K562 (cell line): Measurements from ENCODE around the gene CERS4. TPM values are rescaled to one million over a fixed set of nuclear protein-coding genes. Genes with fewer than 3 reads are reported as not detected.

Experiments
- ATAC-seq: fragments of 200-7000 bp; cut with Tn5 transposase; 3 replicates; pipeline ENCODE4 v1.9.1; 2020; ENCODE audit warnings: moderate library complexity
- BruUV-seq: library from RNA; stranded (reverse); fragments of 400-500 nt; replicated peaks from 2 replicates; lab custom pipeline; 2021; lab: Mats Ljungman, UMichigan
- CTCF ChIA-PET: fragments of 300-600 bp; formaldehyde crosslinking; extraction: SDS; loops from one replicate; lab custom pipeline; 2021; ENCODE audit warnings: low intra/inter-chr PET ratio; lab: Yijun Ruan, JAX
- POLR2A ChIA-PET: fragments of 300-600, 350-650 bp; sonication (Branson Sonifier 250); formaldehyde crosslinking; extraction: SDS; loops from one replicate; lab custom pipeline; 2021; ENCODE audit warnings: antibody characterized with exemption, inconsistent platforms; lab: Yijun Ruan, JAX
- DNase-seq, 4 experiments: peaks; one replicate each; pipeline versions ENCODE4 v3.0.0 to v3.0.0-alpha.2; 2011 to 2018; ENCODE audit warnings: low spot score in 3 of 4, mixed read lengths in 3 of 4; ENCODE audit errors: extremely low read depth in 1 of 4
- FAIRE-seq: peaks from 2 replicates; lab custom pipeline; 2011; peaks lifted over from hg19 to GRCh38; lab: Jason Lieb, UNC
- H2AFZ ChIP-seq: 2 replicates; pipeline ENCODE4 v1.6.0; 2011; ENCODE audit warnings: low read depth, low read length, control low read depth, inconsistent platforms
- H3K27ac ChIP-seq: fragments of 200-600 bp; 3 replicates; pipeline ENCODE4 v1.8.0; 2011; ENCODE audit warnings: low read depth, mild to moderate bottlenecking, control low read depth, inconsistent platforms, low read length, moderate library complexity, mixed read lengths; ENCODE audit errors: extremely low read depth
- H3K27me3 ChIP-seq, 2 experiments: fragments of 300-600 bp in 1 of 2; 2 replicates in 1 of 2; 3 replicates in 1 of 2; pipeline versions ENCODE4 v1.6.0 to v1.8.0; 2011; ENCODE audit warnings: inconsistent platforms in 2 of 2, low read length in 2 of 2, mild to moderate bottlenecking in 1 of 2, mixed read lengths in 1 of 2, moderate library complexity in 1 of 2; ENCODE audit not compliant: control insufficient read depth in 2 of 2, insufficient read depth in 2 of 2
- H3K36me3 ChIP-seq: fragments of 300-600 bp; 3 replicates; pipeline ENCODE4 v1.8.0; 2011; ENCODE audit warnings: mild to moderate bottlenecking, low read length, inconsistent platforms; ENCODE audit not compliant: control insufficient read depth, insufficient read depth
- H3K4me1 ChIP-seq, 2 experiments: fragments of 200-600 bp in 1 of 2; replicated peaks in 1 of 2; 2 replicates in 1 of 2; 3 replicates in 1 of 2; pipeline versions ENCODE4 v1.5.1 to v1.8.0; 2011; ENCODE audit warnings: inconsistent platforms in 2 of 2, low read length in 2 of 2, mild to moderate bottlenecking in 1 of 2, mixed read lengths in 1 of 2, moderate library complexity in 1 of 2; ENCODE audit not compliant: control insufficient read depth in 2 of 2, insufficient read depth in 2 of 2
- H3K4me2 ChIP-seq: 2 replicates; pipeline ENCODE4 v1.6.1; 2011; ENCODE audit warnings: low read length, control low read depth, inconsistent platforms, mixed read lengths; ENCODE audit not compliant: insufficient read depth
- H3K4me3 ChIP-seq: fragments of 200-600 bp; sonication (generic), shearing (Covaris generic); 2 replicates; pipeline ENCODE4 v1.5.1; 2016; ENCODE audit warnings: control low read depth, inconsistent platforms
- H3K79me2 ChIP-seq: fragments of 200-600 bp; 3 replicates; pipeline ENCODE4 v1.8.0; 2011; ENCODE audit warnings: low read length, inconsistent platforms; ENCODE audit not compliant: control insufficient read depth, insufficient read depth
- H3K9ac ChIP-seq, 2 experiments: 2 replicates each; pipeline versions ENCODE4 v1.6.0 to v1.6.1; 2011; ENCODE audit warnings: low read depth in 2 of 2, low read length in 2 of 2, control low read depth in 1 of 2, inconsistent platforms in 1 of 2, mild to moderate bottlenecking in 1 of 2, mixed read lengths in 1 of 2; ENCODE audit not compliant: insufficient read depth in 1 of 2
- H3K9me1 ChIP-seq: one replicate; pipeline ENCODE4 v1.6.0; 2011; ENCODE audit warnings: inconsistent platforms, mild to moderate bottlenecking, low read length, moderate library complexity; ENCODE audit not compliant: control insufficient read depth, insufficient read depth
- H3K9me3 ChIP-seq: replicated peaks from 2 replicates; pipeline ENCODE4 v1.5.1; 2011; ENCODE audit warnings: low read depth, low read length, inconsistent platforms; ENCODE audit not compliant: control insufficient read depth, insufficient read depth
- H4K20me1 ChIP-seq: replicated peaks from 2 replicates; pipeline ENCODE4 v1.6.1; 2011; ENCODE audit warnings: low read length, inconsistent platforms, mixed read lengths; ENCODE audit not compliant: control insufficient read depth, insufficient read depth
- ATF1 ChIP-seq, 2 experiments: fragments of 450-650 bp in 1 of 2; IDR thresholded peaks; 2 replicates each; pipeline ENCODE4 v1.6.1; 2016; ENCODE audit warnings: missing compliant biosample characterization in 1 of 2, missing genetic modification characterization in 1 of 2
- EGR1 ChIP-seq: fragments of 450-650 bp; conservative IDR thresholded peaks from 2 replicates; pipeline ENCODE4 v1.6.1; 2017; ENCODE audit warnings: mild to moderate bottlenecking
- HNRNPK ChIP-seq: fragments of 200-400 bp; formaldehyde crosslinking; IDR thresholded peaks from one replicate; pipeline ENCODE4 v1.6.1; 2018; ENCODE audit warnings: mild to moderate bottlenecking, low read depth, low read length; ENCODE audit not compliant: poor library complexity, severe bottlenecking
- LEF1 ChIP-seq: fragments of 450-650 bp; IDR thresholded peaks from 2 replicates; pipeline ENCODE4 v1.6.1; 2016; ENCODE audit warnings: mild to moderate bottlenecking
- RNF2 ChIP-seq: sonication (generic); IDR thresholded peaks from 2 replicates; pipeline ENCODE4 v1.6.1; 2016
- RUNX1 ChIP-seq: sonication (generic); IDR thresholded peaks from 2 replicates; pipeline ENCODE4 v1.6.1; 2016; ENCODE audit warnings: antibody characterized with exemption, low read depth
- SMARCB1 ChIP-seq: IDR thresholded peaks from 2 replicates; pipeline ENCODE4 v1.6.1; 2011; ENCODE audit warnings: improper control_type of control experiment, low read depth; ENCODE audit not compliant: insufficient read length
- USF1 ChIP-seq: sonication (generic); formaldehyde crosslinking; IDR thresholded peaks from 2 replicates; pipeline ENCODE4 v1.9.0; 2022; ENCODE audit warnings: mild to moderate bottlenecking, missing genetic modification reagents
- ZNF12 ChIP-seq: sonication (generic); formaldehyde crosslinking; IDR thresholded peaks from 2 replicates; pipeline ENCODE4 v1.4.0; 2020; ENCODE audit warnings: mild to moderate bottlenecking, missing genetic modification reagents
- ZNF408 ChIP-seq: fragments of 250-450 bp; sonication (Bioruptor Pico); IDR thresholded peaks from 2 replicates; pipeline ENCODE4 v1.4.0; 2020; ENCODE audit warnings: low read depth, mild to moderate bottlenecking, moderate library complexity
- ZNF436 ChIP-seq: fragments of 250-450, 450-650 bp; sonication (Bioruptor Pico); formaldehyde crosslinking; IDR thresholded peaks from 2 replicates; pipeline ENCODE4 v1.7.0; 2020; ENCODE audit warnings: mild to moderate bottlenecking
- ZNF79 ChIP-seq: fragments of 250-450 bp; sonication (Bioruptor Pico); IDR thresholded peaks from 2 replicates; pipeline ENCODE4 v1.4.0; 2020; ENCODE audit warnings: low read depth, mild to moderate bottlenecking, moderate library complexity
- ZSCAN29 ChIP-seq: fragments of 450-650 bp; IDR thresholded peaks from 2 replicates; pipeline ENCODE4 v1.6.1; 2017
- WGBS: fragments of 100-300 bp; shearing (Covaris generic); methylation state at CpG from one replicate; pipeline ENCODE4 v1.1.6; 2016; ENCODE audit warnings: low coverage, mixed read lengths; ENCODE audit not compliant: insufficient coverage; ENCODE audit errors: missing lambda C conversion rate; 5-methylcytosine and 5-hydroxymethylcytosine counted together
- in situ Hi-C: fragments of 300-500 bp; cut with MboI; formaldehyde crosslinking; loops from 4 replicates; pipeline ENCODE4 v1.15.0; 2018; ENCODE audit warnings: inconsistent platforms, mixed read lengths
- intact Hi-C: fragments of 100-400 bp; cut with micrococcal nuclease; formaldehyde crosslinking; loops from 2 replicates; pipeline ENCODE4 v1.14.2; 2022
- polyA plus RNA-seq, 8 experiments: library from polyadenylated mRNA; depleted of rRNA in 4 of 8; stranded (reverse) in 5 of 8; unstranded in 3 of 8; fragments of >200 nt; fragmentation: Nextera tagmentation in 2 of 8; fragmentation: Illumina TruSeq in 1 of 8; extraction: Ambion mirVana in 2 of 8; extraction: Trizol in 1 of 8; gene quantifications; 2 replicates each; pipeline versions ENCODE4 v1.2.1 to v1.2.3, GENCODE V29; 2011 to 2014; ENCODE audit warnings: inconsistent platforms in 1 of 8, missing spikeins in 1 of 8
- total RNA-seq, 7 experiments: library from RNA; depleted of rRNA in 6 of 7; stranded (reverse); fragments of >200 nt in 6 of 7; fragmentation: Illumina TruSeq in 2 of 7; extraction: Trizol in 2 of 7; gene quantifications; 2 replicates each; pipeline versions ENCODE4 v1.2.1 to v1.2.3, GENCODE V29; 2011 to 2021; ENCODE audit warnings: low replicate concordance in 1 of 7
- TF ChIP-seq, protein P1 (sequence below): fragments of 450-650 bp; formaldehyde crosslinking; conservative IDR thresholded peaks from 2 replicates; pipeline ENCODE4 v1.4.0; 2022; ENCODE audit warnings: mild to moderate bottlenecking, missing genetic modification characterization
- TF ChIP-seq, protein P2 (sequence below): fragments of 250-450 bp; sonication (Bioruptor Pico); IDR thresholded peaks from 2 replicates; pipeline ENCODE4 v1.4.0; 2020; ENCODE audit warnings: mild to moderate bottlenecking, moderate library complexity
- TF ChIP-seq, protein P3 (sequence below), 2 experiments: fragments of 450-650 bp in 1 of 2; IDR thresholded peaks; 2 replicates each; pipeline ENCODE4 v1.6.1; 2011 to 2017; ENCODE audit warnings: low read depth in 2 of 2, antibody characterized with exemption in 1 of 2, borderline replicate concordance in 1 of 2, low read length in 1 of 2, mild to moderate bottlenecking in 1 of 2, mixed read lengths in 1 of 2; ENCODE audit not compliant: control insufficient read depth in 1 of 2

CERS4 gene
- total and polyA plus RNA-seq, 9 of the 15 experiments (the other 6 are each of a cell fraction or from before 2014, with no cell fraction given), result 0.14 to 4.4 (median 2.9) TPM; not detected in 1

- no TSS peak for BruUV-seq
- FAIRE-seq, result no peak
- Histone ChIP-seq H3K4me2 (no peak overlapping the region), H3K36me3 (no peaks in the 10 kb centered on the region), H3K9ac (no peak overlapping the region), H4K20me1 (no peaks in the 10 kb centered on the region), H3K9me3 (peaks cover 15% of the 10 kb centered on the region), H3K79me2 (no peaks in the 10 kb centered on the region), H3K27me3 (no peaks in the 10 kb centered on the region), H3K4me1 (peaks cover 15 to 18% of the 10 kb centered on the region in 2 experiments), H3K9me1 (no peaks in the 10 kb centered on the region), H3K27ac (no peak overlapping the region), H2AFZ (no peak overlapping the region), H3K4me3 (no peak overlapping the region)
- TF ChIP-seq USF1 (CRISPR knock-in tag) (no peak), SMARCB1 (no peak), ZNF12 (CRISPR knock-in tag) (no peak), RNF2 (no peak), ZNF408 (CRISPR knock-in tag) (no peak), RUNX1 (no peak), ATF1 (CRISPR knock-in tag; IDR thresholded peaks at IDR 0.05) (no peak), ATF1 (tag; IDR thresholded peaks at IDR 0.05) (no peak), ZNF436 (no peak), EGR1 (no peak), HNRNPK (no peak), ZSCAN29 (no peak), LEF1 (no peak), ZNF79 (CRISPR knock-in tag) (no peak)
- TF ChIP-seq, protein P1, sequence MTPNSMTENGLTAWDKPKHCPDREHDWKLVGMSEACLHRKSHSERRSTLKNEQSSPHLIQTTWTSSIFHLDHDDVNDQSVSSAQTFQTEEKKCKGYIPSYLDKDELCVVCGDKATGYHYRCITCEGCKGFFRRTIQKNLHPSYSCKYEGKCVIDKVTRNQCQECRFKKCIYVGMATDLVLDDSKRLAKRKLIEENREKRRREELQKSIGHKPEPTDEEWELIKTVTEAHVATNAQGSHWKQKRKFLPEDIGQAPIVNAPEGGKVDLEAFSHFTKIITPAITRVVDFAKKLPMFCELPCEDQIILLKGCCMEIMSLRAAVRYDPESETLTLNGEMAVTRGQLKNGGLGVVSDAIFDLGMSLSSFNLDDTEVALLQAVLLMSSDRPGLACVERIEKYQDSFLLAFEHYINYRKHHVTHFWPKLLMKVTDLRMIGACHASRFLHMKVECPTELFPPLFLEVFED (CRISPR knock-in tag), result no peak
- TF ChIP-seq, protein P2, sequence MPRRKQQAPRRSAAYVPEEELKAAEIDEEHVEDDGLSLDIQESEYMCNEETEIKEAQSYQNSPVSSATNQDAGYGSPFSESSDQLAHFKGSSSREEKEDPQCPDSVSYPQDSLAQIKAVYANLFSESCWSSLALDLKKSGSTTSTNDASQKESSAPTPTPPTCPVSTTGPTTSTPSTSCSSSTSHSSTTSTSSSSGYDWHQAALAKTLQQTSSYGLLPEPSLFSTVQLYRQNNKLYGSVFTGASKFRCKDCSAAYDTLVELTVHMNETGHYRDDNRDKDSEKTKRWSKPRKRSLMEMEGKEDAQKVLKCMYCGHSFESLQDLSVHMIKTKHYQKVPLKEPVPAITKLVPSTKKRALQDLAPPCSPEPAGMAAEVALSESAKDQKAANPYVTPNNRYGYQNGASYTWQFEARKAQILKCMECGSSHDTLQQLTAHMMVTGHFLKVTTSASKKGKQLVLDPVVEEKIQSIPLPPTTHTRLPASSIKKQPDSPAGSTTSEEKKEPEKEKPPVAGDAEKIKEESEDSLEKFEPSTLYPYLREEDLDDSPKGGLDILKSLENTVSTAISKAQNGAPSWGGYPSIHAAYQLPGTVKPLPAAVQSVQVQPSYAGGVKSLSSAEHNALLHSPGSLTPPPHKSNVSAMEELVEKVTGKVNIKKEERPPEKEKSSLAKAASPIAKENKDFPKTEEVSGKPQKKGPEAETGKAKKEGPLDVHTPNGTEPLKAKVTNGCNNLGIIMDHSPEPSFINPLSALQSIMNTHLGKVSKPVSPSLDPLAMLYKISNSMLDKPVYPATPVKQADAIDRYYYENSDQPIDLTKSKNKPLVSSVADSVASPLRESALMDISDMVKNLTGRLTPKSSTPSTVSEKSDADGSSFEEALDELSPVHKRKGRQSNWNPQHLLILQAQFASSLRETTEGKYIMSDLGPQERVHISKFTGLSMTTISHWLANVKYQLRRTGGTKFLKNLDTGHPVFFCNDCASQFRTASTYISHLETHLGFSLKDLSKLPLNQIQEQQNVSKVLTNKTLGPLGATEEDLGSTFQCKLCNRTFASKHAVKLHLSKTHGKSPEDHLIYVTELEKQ (CRISPR knock-in tag), result no peak
- TF ChIP-seq, protein P3, sequence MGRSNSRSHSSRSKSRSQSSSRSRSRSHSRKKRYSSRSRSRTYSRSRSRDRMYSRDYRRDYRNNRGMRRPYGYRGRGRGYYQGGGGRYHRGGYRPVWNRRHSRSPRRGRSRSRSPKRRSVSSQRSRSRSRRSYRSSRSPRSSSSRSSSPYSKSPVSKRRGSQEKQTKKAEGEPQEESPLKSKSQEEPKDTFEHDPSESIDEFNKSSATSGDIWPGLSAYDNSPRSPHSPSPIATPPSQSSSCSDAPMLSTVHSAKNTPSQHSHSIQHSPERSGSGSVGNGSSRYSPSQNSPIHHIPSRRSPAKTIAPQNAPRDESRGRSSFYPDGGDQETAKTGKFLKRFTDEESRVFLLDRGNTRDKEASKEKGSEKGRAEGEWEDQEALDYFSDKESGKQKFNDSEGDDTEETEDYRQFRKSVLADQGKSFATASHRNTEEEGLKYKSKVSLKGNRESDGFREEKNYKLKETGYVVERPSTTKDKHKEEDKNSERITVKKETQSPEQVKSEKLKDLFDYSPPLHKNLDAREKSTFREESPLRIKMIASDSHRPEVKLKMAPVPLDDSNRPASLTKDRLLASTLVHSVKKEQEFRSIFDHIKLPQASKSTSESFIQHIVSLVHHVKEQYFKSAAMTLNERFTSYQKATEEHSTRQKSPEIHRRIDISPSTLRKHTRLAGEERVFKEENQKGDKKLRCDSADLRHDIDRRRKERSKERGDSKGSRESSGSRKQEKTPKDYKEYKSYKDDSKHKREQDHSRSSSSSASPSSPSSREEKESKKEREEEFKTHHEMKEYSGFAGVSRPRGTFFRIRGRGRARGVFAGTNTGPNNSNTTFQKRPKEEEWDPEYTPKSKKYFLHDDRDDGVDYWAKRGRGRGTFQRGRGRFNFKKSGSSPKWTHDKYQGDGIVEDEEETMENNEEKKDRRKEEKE (IDR thresholded peaks at IDR 0.05; ENCODE audit: borderline replicate concordance in 1 of 2, control insufficient read depth in 1 of 2, low read depth in 2 of 2, low read length in 1 of 2), result no peak
- CTCF ChIA-PET, result no interaction called here
- in situ Hi-C loops, result no loop called here
- DNase-seq, result no peak
- no peak for ATAC-seq
- POLR2A ChIA-PET, result no interaction called here
- WGBS, result 89% methylated on average over 1 of the region's 1 CpG
- intact Hi-C loops, result no loop called here
Observed at GRCh38 chr19:8238251-8238650, 29.1 kb downstream of the CERS4 start.
